HL-60 (cell line): Measurements from ENCODE around the gene UBE2J2.
A peak's percentile ranks its signal among the peaks of the same experiment; 100 is the strongest.

Experiments
- GABPA ChIP-seq: IDR thresholded peaks from 2 replicates; pipeline ENCODE4 v1.6.1; 2012; ENCODE audit warnings: low read depth
- POLR2AphosphoS5 ChIP-seq: IDR thresholded peaks from 2 replicates; pipeline ENCODE4 v1.6.1; 2012; ENCODE audit warnings: low read depth
- SPI1 ChIP-seq: IDR thresholded peaks from 2 replicates; pipeline ENCODE4 v1.6.1; 2012; ENCODE audit warnings: low read depth, mild to moderate bottlenecking, borderline replicate concordance
- TF ChIP-seq, protein P1 (sequence below): IDR thresholded peaks from 2 replicates; pipeline ENCODE4 v1.6.1; 2012; ENCODE audit warnings: low read depth; ENCODE audit not compliant: insufficient replicate concordance
- TF ChIP-seq, protein P2 (sequence below): IDR thresholded peaks from one replicate; pipeline ENCODE4 v1.5.1; 2011; ENCODE audit warnings: low read length, control low read depth, inconsistent platforms; ENCODE audit not compliant: insufficient read depth

DNA sequence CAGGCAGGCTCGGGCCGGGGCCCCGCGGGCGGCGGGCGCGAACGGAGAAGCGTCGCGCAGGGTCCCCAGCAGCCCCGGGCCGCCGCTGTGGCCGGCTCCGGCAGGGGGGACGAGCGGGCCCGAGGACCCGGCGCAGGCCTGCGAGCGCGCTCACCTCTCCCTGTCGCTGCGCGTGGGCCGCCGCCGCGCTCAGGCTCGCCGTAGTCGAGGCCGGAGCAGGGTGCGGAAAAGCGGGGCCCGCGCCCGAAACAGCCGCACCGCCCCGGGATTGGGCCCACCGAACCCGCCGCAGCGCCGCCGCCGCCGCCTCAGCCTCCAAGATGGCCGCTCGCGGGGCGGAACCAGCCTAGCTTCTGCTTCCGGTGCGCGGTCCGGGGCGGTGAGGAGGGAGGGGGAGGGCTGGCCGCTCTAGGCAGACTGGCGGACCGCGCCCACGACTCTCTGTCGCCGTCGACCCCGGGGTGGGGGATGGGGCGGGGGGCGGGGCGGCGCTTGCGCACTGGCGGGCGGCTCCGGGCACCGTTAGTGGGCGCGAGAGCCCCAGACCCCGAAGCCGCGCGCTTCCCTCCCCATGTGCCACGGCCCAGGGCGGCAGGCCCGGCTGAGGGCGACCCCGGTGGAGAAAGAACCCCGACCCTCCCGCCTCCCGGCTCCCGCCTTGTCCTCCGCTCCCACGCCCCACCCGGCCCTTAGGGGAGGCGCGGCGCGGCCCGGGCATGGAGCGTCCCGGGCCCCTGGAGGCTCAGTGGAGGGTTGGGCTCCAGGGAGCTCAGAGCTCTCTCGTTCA, at the start of gene UBE2J2:
- TF ChIP-seq, protein P1, sequence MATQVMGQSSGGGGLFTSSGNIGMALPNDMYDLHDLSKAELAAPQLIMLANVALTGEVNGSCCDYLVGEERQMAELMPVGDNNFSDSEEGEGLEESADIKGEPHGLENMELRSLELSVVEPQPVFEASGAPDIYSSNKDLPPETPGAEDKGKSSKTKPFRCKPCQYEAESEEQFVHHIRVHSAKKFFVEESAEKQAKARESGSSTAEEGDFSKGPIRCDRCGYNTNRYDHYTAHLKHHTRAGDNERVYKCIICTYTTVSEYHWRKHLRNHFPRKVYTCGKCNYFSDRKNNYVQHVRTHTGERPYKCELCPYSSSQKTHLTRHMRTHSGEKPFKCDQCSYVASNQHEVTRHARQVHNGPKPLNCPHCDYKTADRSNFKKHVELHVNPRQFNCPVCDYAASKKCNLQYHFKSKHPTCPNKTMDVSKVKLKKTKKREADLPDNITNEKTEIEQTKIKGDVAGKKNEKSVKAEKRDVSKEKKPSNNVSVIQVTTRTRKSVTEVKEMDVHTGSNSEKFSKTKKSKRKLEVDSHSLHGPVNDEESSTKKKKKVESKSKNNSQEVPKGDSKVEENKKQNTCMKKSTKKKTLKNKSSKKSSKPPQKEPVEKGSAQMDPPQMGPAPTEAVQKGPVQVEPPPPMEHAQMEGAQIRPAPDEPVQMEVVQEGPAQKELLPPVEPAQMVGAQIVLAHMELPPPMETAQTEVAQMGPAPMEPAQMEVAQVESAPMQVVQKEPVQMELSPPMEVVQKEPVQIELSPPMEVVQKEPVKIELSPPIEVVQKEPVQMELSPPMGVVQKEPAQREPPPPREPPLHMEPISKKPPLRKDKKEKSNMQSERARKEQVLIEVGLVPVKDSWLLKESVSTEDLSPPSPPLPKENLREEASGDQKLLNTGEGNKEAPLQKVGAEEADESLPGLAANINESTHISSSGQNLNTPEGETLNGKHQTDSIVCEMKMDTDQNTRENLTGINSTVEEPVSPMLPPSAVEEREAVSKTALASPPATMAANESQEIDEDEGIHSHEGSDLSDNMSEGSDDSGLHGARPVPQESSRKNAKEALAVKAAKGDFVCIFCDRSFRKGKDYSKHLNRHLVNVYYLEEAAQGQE, result no peak
- TF ChIP-seq, protein P2, sequence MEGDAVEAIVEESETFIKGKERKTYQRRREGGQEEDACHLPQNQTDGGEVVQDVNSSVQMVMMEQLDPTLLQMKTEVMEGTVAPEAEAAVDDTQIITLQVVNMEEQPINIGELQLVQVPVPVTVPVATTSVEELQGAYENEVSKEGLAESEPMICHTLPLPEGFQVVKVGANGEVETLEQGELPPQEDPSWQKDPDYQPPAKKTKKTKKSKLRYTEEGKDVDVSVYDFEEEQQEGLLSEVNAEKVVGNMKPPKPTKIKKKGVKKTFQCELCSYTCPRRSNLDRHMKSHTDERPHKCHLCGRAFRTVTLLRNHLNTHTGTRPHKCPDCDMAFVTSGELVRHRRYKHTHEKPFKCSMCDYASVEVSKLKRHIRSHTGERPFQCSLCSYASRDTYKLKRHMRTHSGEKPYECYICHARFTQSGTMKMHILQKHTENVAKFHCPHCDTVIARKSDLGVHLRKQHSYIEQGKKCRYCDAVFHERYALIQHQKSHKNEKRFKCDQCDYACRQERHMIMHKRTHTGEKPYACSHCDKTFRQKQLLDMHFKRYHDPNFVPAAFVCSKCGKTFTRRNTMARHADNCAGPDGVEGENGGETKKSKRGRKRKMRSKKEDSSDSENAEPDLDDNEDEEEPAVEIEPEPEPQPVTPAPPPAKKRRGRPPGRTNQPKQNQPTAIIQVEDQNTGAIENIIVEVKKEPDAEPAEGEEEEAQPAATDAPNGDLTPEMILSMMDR, result no peak
- peak; percentile 12; the same call in 1 of the 2 replicates for TF ChIP-seq SPI1
- peak; percentile 29 for TF ChIP-seq POLR2AphosphoS5
- TF ChIP-seq GABPA, result peak; percentile 89
